Mammary epithelial cell (primary cell): ENCODE data around the gene SLC22A13.

Experiments
- CTCF ChIP-seq, 2 donors: IDR thresholded peaks in 1 of 2; conservative IDR thresholded peaks in 1 of 2; 2 replicates each; pipeline ENCODE4 v1.5.1; 2011 to 2012; ENCODE audit warnings: inconsistent platforms in 2 of 2, low read length in 2 of 2, mild to moderate bottlenecking in 2 of 2, control low read depth in 1 of 2, low read depth in 1 of 2; ENCODE audit not compliant: insufficient read depth in 1 of 2; ENCODE audit errors: extremely low read depth in 1 of 2
- EZH2 ChIP-seq: IDR thresholded peaks from 2 replicates; pipeline ENCODE4 v1.6.1; 2012; ENCODE audit warnings: low read length, inconsistent platforms, borderline replicate concordance

GRCh38 chr3:38251197-38251596 lies 14.4 kb upstream of the SLC22A13 start:
- TF ChIP-seq CTCF (conservative IDR thresholded peaks at IDR 0.05 in 1 of 2, IDR thresholded peaks at IDR 0.05 in 1 of 2; ENCODE audit: extremely low read depth in 1 of 2, insufficient read depth in 1 of 2, low read depth in 1 of 2, low read length in 2 of 2) = no peak
- TF ChIP-seq EZH2 = no peak
